GM12864 (cell line): ENCODE results near the gene GZF1.

Source experiments
- DNase-seq: peaks from one replicate; pipeline ENCODE4 v3.0.0-alpha.2; 2011; ENCODE audit warnings: low read depth
- H3K4me3 ChIP-seq: 2 replicates; pipeline ENCODE4 v1.5.1; 2011; ENCODE audit warnings: mild to moderate bottlenecking, low read depth, low read length, control low read depth
- CTCF ChIP-seq: IDR thresholded peaks from 2 replicates; pipeline ENCODE4 v1.5.1; 2011; ENCODE audit warnings: low read depth, mild to moderate bottlenecking, moderate library complexity, low read length, control low read depth, inconsistent platforms; ENCODE audit errors: missing control alignments

GZF1 gene

DNA sequence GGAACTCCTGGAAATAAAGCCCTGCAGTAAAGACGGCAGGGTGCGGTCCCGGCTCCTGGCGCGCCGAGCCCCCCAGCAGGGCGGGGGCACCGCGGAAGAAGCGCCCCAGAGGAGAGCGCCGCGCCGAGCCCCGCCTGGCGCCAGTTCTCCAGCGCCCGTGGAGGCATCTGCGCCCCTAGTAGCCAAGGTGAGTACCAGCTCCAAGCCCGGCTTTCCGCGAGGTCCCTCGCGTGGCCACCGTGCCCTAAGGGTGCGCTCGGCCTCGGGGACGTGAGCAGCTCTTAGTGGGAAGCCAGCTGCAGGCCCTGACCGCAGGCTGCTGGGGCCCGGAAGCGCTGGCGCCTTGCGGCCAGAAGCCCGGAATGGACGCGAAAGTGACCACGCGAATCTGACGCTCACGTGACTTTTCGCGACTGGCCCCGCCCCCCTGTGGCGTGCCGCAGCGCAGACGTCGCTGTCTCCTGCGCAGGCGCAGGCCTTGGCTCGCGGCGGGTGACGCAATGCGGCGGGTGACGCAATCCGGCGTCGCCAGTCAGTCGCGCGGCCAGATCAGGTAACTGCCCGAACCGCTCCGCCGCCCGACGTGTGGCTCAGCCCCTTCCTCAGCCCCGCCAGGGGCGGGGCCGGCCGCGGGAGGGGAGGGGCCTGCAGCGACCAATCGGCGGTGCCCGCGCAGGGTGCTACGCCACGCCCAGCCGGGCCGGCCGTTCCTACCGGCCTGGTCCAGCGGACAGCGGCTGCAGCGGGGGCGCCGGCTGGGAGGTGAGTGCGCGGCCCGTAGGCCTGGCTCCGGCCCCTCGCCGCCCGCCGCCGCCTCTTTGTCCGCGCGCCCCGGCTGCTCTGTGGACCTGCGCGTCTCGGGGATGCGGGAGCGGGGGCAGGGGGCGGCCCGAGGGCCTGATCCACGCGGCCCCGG, at the start of gene GZF1:
TSS of gene GZF1 (plus strand) at position 707 of the 916 bp plus-strand sequence. CDS start 2,202 bp downstream, outside the sequence.
- TF ChIP-seq CTCF: no peak
- peak; percentile 83 for DNase-seq
- peak within 1 kb of the TSS; percentile 97 for H3K4me3 ChIP-seq

GRCh38 chr20:23313271-23313670, 48.7 kb upstream of the GZF1 start:
- no peak for TF ChIP-seq CTCF
- DNase-seq: no peak
- no peak overlapping the region for H3K4me3 ChIP-seq

GRCh38 chr20:23314699-23315098, 47.3 kb upstream of the GZF1 start:
- TF ChIP-seq CTCF: no peak
- H3K4me3 ChIP-seq: no peak overlapping the region
- no peak for DNase-seq

DNA sequence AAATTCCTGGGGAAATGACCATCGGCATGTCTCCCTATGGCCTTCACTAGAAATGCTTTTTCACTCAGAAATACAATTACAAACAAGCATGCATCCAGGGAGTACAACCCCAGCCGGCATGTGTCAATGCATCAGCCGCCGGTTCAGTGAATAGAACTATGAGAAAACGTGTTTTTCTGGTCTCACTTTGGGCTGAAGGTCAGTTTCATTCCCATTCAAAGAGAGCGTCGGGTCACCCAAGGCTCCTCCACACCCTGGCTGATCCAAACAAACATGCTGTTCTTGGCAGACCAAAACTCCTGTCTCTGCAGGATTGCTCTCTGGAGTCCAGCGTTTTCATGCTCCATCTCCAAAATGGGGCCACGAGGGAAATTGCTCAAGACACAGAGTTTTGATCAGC, 46.9 kb upstream of the GZF1 start:
- no peak for TF ChIP-seq CTCF
- H3K4me3 ChIP-seq: no peak overlapping the region
- no peak for DNase-seq

DNA sequence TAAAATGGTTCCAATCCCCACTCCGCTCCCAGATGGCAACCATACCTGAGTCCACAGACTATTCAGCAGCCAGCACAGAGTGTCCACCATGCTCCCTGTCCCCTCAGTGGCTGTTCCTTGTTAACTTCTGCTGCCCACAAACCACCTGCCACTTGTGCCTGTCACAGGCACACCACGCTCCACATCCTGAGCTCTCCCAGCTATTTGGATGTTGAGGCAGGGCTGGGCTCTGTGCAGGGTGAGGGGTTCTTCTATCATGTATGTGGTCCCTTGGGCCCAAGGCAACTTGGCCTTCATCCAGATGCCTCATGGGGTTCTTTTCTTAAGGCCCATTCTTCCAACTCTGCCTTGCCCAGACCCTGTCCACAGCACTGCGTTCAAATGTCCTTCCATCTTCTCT, 45.4 kb upstream of the GZF1 start:
- no peak overlapping the region for H3K4me3 ChIP-seq
- TF ChIP-seq CTCF: no peak
- DNase-seq: no peak

DNA sequence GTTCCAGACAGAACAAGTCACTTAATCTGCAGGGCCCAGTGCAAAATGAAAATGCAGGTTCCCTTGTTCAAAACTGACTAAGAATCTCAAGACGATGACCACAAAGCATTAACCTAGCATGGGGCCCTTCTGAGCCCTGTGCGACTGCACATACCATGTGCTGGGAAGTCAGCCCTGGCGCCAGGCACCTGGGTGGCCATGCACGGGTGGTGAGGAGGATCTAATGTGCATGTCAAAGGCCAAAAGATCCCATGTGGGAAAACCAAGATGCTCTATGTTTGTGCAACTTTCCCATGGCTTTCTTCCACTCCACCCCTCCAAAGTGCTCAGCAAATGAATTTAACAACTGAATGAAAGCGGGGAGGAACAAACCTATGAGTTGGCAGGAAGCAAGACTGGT, 44.9 kb upstream of the GZF1 start:
- H3K4me3 ChIP-seq: no peak overlapping the region
- TF ChIP-seq CTCF: no peak
- DNase-seq: no peak

DNA sequence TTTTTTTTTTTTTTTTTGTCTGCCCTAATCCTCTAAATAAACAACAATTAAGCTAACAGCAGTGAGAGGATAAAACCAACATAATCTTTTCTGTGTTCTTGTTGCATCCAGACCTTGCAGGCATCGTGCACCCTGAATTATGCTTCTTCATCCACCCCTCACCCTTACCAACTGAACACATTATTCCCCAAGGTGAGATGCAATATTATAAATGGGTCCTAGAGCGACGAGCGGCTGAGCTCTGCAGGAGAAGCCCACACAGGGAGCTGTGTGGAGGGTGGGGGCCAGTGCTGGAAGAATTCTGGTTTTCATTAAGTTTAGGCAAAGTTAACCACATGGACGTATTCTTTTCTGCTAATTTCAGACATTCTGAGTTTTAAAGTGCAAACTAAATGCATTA, 43.6 kb upstream of the GZF1 start:
- no peak for DNase-seq
- TF ChIP-seq CTCF: no peak
- no peak overlapping the region for H3K4me3 ChIP-seq
